Measurements from ENCODE around the gene ZNF608.

- TF ChIP-seq, protein P1, sequence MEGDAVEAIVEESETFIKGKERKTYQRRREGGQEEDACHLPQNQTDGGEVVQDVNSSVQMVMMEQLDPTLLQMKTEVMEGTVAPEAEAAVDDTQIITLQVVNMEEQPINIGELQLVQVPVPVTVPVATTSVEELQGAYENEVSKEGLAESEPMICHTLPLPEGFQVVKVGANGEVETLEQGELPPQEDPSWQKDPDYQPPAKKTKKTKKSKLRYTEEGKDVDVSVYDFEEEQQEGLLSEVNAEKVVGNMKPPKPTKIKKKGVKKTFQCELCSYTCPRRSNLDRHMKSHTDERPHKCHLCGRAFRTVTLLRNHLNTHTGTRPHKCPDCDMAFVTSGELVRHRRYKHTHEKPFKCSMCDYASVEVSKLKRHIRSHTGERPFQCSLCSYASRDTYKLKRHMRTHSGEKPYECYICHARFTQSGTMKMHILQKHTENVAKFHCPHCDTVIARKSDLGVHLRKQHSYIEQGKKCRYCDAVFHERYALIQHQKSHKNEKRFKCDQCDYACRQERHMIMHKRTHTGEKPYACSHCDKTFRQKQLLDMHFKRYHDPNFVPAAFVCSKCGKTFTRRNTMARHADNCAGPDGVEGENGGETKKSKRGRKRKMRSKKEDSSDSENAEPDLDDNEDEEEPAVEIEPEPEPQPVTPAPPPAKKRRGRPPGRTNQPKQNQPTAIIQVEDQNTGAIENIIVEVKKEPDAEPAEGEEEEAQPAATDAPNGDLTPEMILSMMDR (conservative IDR thresholded peaks at IDR 0.05), result no peak
- no peak for TF ChIP-seq ZFX (IDR thresholded peaks at IDR 0.05)
These were observed 14.2 kb upstream of the ZNF608 start for GRCh38 chr5:124760608-124761007.

Measured in C4-2B (cell line).